ENCODE data around the gene UBE2N.

DNA sequence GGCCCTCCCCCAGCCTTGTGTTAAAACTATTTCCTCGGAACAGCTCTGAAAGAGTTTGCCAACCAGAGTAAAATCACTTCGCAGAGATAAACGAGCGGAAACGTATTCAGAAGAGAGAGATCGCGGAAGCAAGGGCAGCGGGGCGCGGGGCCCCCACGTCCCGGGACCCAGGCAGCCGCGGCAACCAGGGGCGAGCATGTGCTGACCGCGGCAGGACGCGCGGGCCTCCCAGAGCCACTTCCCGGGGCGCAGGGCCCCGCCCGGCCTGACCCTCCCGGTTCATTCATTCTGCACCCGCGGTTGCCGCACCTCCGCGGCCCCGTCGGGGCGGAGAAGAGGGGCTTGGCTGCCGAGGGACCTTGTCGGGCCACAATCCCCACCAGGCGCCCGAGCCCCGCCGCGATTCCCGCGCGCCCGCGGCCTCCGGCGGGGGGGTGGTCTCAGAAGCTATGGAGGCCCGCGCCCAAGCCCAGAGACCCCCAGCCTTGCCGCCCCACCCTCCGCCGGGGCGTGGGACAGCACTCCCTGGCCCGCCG is 598 bp downstream of the UBE2N start:
- TF ChIP-seq NR2C2 (IDR thresholded peaks at IDR 0.05; ENCODE audit: borderline replicate concordance, control insufficient read depth, insufficient read length, low read depth), result no peak
- no peak for TF ChIP-seq JUND (IDR thresholded peaks at IDR 0.05; ENCODE audit: low read depth, low read length)
- TF ChIP-seq SP1 (IDR thresholded peaks at IDR 0.05; ENCODE audit: low read depth, low read length), result no peak
